ENCODE data around the gene ARNT2.

Gene ARNT2

GRCh38 chr15:80384432-80384831 lies 19.8 kb upstream of the ARNT2 start:
- H3K27ac ChIP-seq (ENCODE audit: low read depth, low read length, poor library complexity, severe bottlenecking), result no peak overlapping the region
- no peak overlapping the region for H3K9ac ChIP-seq (ENCODE audit: low read length)
- no peaks in the 10 kb centered on the region for H3K79me2 ChIP-seq (ENCODE audit: insufficient read depth, low read length)
- no peaks in the 10 kb centered on the region for H3K9me3 ChIP-seq (ENCODE audit: low read length)
- H3K4me2 ChIP-seq (ENCODE audit: low read length), result no peak overlapping the region
- H3F3A ChIP-seq (ENCODE audit: insufficient read depth, low read length), result no peaks in the 10 kb centered on the region
- no peaks in the 10 kb centered on the region; the same call in 1 of the 2 replicates for H3K27me3 ChIP-seq (ENCODE audit: insufficient read depth, low read length)
- H4K20me1 ChIP-seq (ENCODE audit: insufficient read depth, low read length), result no peaks in the 10 kb centered on the region
- no peaks in the 10 kb centered on the region for H3K4me1 ChIP-seq (ENCODE audit: insufficient read depth, low read length, severe bottlenecking)
- no peak for TF ChIP-seq CTCF (IDR thresholded peaks at IDR 0.05; ENCODE audit: low read length)
- no peak for TF ChIP-seq EZH2 (IDR thresholded peaks at IDR 0.05; ENCODE audit: borderline replicate concordance, low read length)
- no peaks in the 10 kb centered on the region for H3K36me3 ChIP-seq (ENCODE audit: insufficient read depth, low read length)
- H2AFZ ChIP-seq (ENCODE audit: low read length), result no peak overlapping the region
- H3K9me2 ChIP-seq (ENCODE audit: low read depth, low read length), result no peaks in the 10 kb centered on the region
- no peak overlapping the region for H3K4me3 ChIP-seq (ENCODE audit: low read depth, low read length, poor library complexity, severe bottlenecking)

DNA sequence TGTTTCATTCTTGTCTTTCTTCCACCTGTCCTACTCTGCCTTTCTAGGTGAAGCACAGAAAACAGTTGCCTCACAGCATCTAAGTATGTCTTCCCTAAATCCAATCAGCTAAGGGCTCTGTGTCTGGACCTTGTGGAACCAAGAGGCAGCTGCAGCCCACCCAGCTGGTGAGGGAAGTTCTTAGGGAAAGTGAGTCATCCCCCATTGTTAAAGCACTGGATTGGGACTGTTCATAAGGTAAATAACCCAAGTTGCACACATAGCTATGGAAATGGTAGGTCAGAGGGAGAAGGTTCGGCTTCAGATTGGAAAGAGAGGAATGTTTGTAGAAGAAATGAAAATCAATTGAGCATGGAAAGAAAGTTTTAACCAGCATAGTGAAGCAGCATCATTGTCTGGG lies 18.0 kb upstream of the ARNT2 start:
- no peak for TF ChIP-seq CTCF (IDR thresholded peaks at IDR 0.05; ENCODE audit: low read length)
- no peak for TF ChIP-seq EZH2 (IDR thresholded peaks at IDR 0.05; ENCODE audit: borderline replicate concordance, low read length)
- no peak overlapping the region for H3K4me2 ChIP-seq (ENCODE audit: low read length)
- H3K4me3 ChIP-seq (ENCODE audit: low read depth, low read length, poor library complexity, severe bottlenecking), result no peak overlapping the region
- no peaks in the 10 kb centered on the region; the same call in 1 of the 2 replicates for H3K27me3 ChIP-seq (ENCODE audit: insufficient read depth, low read length)
- H3K27ac ChIP-seq (ENCODE audit: low read depth, low read length, poor library complexity, severe bottlenecking), result no peak overlapping the region
- no peak overlapping the region for H3K9ac ChIP-seq (ENCODE audit: low read length)
- no peaks in the 10 kb centered on the region for H3F3A ChIP-seq (ENCODE audit: insufficient read depth, low read length)
- no peaks in the 10 kb centered on the region for H3K9me3 ChIP-seq (ENCODE audit: low read length)
- no peak overlapping the region for H2AFZ ChIP-seq (ENCODE audit: low read length)
- H3K79me2 ChIP-seq (ENCODE audit: insufficient read depth, low read length), result no peaks in the 10 kb centered on the region
- no peaks in the 10 kb centered on the region for H3K4me1 ChIP-seq (ENCODE audit: insufficient read depth, low read length, severe bottlenecking)
- H3K9me2 ChIP-seq (ENCODE audit: low read depth, low read length), result no peaks in the 10 kb centered on the region
- H3K36me3 ChIP-seq (ENCODE audit: insufficient read depth, low read length), result no peaks in the 10 kb centered on the region
- no peaks in the 10 kb centered on the region for H4K20me1 ChIP-seq (ENCODE audit: insufficient read depth, low read length)

- no peaks in the 10 kb centered on the region for H3K9me2 ChIP-seq (ENCODE audit: low read depth, low read length)
- no peak overlapping the region for H3K9ac ChIP-seq (ENCODE audit: low read length)
- no peaks in the 10 kb centered on the region for H3K79me2 ChIP-seq (ENCODE audit: insufficient read depth, low read length)
- H3K27me3 ChIP-seq (ENCODE audit: insufficient read depth, low read length), result no peaks in the 10 kb centered on the region; the same call in 1 of the 2 replicates
- H3K4me2 ChIP-seq (ENCODE audit: low read length), result no peak overlapping the region
- H3K27ac ChIP-seq (ENCODE audit: low read depth, low read length, poor library complexity, severe bottlenecking), result no peak overlapping the region
- no peaks in the 10 kb centered on the region for H3K36me3 ChIP-seq (ENCODE audit: insufficient read depth, low read length)
- TF ChIP-seq CTCF (IDR thresholded peaks at IDR 0.05; ENCODE audit: low read length) (no peak), EZH2 (IDR thresholded peaks at IDR 0.05; ENCODE audit: borderline replicate concordance, low read length) (no peak)
- H3K4me1 ChIP-seq (ENCODE audit: insufficient read depth, low read length, severe bottlenecking), result no peaks in the 10 kb centered on the region
- H2AFZ ChIP-seq (ENCODE audit: low read length), result no peak overlapping the region
- no peaks in the 10 kb centered on the region for H3K9me3 ChIP-seq (ENCODE audit: low read length)
- no peaks in the 10 kb centered on the region for H3F3A ChIP-seq (ENCODE audit: insufficient read depth, low read length)
- H4K20me1 ChIP-seq (ENCODE audit: insufficient read depth, low read length), result no peaks in the 10 kb centered on the region
- no peak overlapping the region for H3K4me3 ChIP-seq (ENCODE audit: low read depth, low read length, poor library complexity, severe bottlenecking)
Measured at GRCh38 chr15:80388326-80388725, 15.9 kb upstream of the ARNT2 start.

Measured in OCI-LY1 (cell line).